Endometrial microvascular endothelial cells (primary cell): ENCODE measurements around the gene CDR2. TPM values are rescaled to one million over a fixed set of nuclear protein-coding genes. Genes with fewer than 3 reads are reported as not detected.
"Not testable (repeated sequence)": the region's sequence is repeated elsewhere in the genome, so short reads cannot be mapped to it uniquely, and the experiment has no call there.

ENCODE experiments used
- in situ Hi-C: cut with HindIII; loops from 2 replicates; pipeline ENCODE4 v1.10.0; 2017; ENCODE audit warnings: low sequenced_read_pairs, low pct_unique_long_range_greater_than_20kb; ENCODE audit errors: inconsistent ontology term
- total RNA-seq: library from RNA; depleted of rRNA; stranded (reverse); fragments of >200 nt; gene quantifications from one replicate; pipeline ENCODE4 v1.2.3, GENCODE V29; 2015; ENCODE audit errors: inconsistent ontology term

The CDR2 gene
- total RNA-seq, 1 donor from 2014 or later: 28.6 TPM

DNA sequence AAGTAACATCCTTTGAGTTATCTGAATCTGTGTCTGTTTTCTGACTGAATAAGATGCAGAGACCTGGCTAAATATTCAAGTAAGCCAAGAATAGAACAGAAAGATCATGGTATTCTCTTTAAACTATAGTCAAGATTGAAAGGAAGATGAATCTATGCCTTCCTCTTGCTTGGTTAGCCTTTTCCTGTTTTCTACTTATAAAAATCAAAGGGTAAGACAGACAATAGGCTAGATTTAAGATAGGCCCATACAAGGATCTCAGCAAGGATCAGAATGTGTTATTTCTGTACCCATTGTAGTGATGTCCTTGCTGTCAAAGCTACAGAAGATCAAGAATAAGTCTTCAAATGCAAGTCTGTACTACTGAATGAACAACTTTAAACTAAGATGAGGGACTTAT, 7.0 kb upstream of the CDR2 start:
- in situ Hi-C loops: no loop called here

- in situ Hi-C loops: no loop called here
Observed at GRCh38 chr16:22380529-22380928, 6.1 kb upstream of the CDR2 start.

DNA sequence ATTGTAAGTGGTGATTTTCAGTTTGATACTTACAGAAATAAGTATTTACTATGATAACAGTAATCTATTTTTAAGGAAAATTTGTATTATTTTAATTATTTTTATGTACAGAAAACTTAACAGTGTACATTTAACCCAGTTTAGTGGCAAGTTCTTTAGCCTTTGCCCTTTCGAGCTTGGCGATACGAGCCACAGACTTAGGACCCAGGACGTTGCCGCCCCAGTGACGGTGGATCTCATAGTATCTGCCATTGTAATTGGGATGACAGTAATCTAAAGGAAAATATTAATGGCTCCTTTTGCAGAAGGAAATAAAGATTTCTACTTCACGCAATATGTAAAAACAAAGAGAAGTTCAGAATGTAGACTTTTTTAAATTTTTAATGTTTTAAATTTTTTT, 5.2 kb upstream of the CDR2 start:
- in situ Hi-C loops: no loop called here

- in situ Hi-C loops: no loop called here
Observed at GRCh38 chr16:22375963-22376640, 1.7 kb upstream of the CDR2 start.

DNA sequence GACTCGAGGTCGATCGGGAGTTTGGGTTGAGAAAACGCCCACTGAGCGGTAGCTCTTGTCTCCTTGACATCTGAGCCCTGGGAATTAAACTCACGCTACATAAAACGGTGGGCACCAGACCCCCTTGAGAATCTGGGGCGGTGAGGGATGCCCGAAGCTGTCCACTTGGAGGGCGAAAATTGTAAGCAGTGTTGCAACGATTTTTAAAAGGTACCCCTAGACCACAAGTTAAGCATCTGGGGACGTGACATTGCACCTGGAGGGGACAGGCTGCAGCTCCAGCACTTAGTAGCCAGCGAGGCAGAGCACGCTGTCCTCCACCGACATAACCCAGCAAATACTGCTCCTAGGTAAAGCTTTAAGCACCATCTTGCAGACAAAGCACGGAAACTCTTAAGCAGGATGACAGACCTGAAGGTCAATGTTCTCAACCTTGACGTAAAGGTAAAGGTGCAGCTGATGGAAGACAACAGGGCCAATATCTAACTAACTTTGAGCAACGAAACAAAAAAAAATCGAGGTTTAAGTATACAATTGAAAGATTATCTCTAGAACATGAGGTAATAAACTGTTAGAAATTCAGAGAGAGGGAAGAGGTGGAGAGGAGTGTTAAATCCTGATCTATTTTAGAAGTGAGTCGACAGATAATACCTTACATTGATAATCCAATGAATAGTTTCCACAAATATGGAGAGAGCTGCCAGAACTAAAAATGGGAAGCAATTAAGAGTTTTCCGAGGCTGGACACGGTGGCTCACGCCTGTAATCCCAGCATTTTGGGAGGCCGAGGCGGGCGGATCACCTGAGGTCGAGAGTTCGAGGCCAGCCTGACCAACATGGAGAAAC, 921 bp upstream of the CDR2 start:
- in situ Hi-C loops: no loop called here

DNA sequence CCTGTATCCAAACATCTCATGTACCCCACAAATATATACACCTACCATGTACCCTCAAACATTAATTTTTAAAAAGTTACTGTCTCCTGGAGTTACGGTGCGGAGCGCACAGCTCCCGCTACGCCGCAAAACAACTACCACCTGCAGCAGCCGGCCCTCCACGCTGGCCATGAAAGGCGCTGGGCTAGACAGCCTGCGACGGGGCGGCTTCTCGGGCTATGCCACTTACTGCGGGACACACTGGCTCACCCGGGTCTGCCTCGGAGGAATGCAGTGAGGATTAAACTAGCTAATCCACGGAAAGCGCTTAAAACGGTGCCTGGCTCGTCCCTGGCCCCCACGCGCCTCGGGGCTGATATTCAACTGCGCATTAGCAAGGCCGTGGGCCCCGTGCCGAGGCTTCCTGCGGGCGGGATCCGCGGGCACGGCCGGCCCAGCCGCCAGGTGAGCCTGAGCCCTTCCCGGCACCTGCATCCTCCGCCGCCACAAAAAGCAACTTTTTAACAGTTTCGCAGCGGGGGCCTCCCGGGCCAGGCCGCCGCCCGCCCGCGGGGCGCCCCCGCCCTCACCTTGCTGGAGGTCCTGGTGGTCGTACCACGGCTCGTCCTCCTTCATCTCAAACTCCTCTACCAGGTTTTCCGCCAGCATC, 633 bp downstream of the CDR2 start:
- in situ Hi-C loops: no loop called here

GRCh38 chr16:22372882-22373661, 1.3 kb downstream of the CDR2 start:
- in situ Hi-C loops: no loop called here

GRCh38 chr16:22370038-22370820, 4.2 kb downstream of the CDR2 start:
- in situ Hi-C loops: no loop called here

DNA sequence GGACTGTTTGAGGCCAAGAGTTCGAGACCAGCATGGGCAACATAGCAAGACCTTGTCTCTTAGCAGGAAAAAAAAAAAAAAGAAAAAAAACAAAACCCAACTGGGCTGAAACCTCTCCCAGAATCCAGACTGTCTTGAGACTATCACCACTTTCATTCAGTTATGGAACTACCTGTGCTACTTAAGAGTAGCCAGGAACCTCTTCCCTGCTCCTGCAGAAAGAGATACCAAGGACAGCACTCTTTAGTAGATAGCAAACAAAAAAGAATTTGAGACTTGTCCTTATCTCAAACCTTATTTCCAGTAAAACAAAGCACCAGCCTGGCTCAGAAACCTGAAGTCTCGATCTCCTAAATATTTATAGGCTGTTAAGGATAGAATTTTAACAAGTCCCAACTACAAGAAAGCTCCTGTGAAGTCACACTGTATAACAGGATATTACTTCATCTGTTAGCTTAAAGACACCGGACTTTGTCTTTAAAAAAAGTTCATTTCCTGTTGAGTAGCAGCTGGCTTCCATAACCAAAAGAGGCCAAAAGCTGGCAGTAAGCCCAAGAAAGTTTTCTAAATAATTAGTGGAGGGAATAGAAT, 5.1 kb downstream of the CDR2 start:
- in situ Hi-C loops: no loop called here

GRCh38 chr16:22368200-22368826, 6.1 kb downstream of the CDR2 start:
- in situ Hi-C loops: not testable (repeated sequence)

GRCh38 chr16:22366889-22367288, 7.5 kb downstream of the CDR2 start:
- in situ Hi-C loops: no loop called here

DNA sequence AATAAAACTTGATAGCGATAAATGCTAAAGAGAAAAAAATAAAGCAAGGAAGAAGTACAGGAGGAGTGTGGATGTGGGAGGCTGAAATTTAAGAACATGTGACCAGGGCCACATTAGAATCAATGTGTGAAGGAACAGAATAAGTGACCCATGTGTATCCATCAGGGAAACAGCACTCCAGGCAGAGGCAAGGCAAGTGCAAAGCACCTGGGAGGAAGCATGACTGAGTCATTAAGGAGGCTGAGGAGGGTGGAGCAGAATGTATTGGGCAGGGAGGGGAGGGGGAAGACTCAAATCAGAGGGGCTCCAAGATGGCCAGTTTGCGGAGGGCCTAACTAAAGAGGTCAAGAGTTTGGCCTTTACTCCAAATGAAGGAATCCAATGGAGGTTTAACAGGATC, 8.0 kb downstream of the CDR2 start:
- in situ Hi-C loops: no loop called here

DNA sequence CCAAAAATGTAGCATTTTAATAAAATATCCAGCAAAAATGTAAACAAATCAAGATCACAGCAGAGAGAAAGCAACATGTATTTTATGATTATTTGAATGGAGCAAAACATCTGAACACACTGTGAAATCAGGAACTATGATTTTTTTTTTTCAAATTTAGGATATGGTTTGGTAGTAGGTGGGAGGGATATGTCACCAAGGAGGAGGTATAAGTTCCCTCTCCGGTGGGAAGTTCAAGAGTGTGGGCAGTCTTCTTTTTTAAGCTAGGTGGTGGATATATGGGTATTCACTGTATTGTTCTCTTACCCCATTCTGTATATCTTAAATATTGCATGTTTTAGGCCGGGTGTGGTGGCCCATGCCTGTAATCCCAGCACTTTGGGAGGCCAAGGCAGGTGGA, 10.2 kb downstream of the CDR2 start:
- in situ Hi-C loops: no loop called here

DNA sequence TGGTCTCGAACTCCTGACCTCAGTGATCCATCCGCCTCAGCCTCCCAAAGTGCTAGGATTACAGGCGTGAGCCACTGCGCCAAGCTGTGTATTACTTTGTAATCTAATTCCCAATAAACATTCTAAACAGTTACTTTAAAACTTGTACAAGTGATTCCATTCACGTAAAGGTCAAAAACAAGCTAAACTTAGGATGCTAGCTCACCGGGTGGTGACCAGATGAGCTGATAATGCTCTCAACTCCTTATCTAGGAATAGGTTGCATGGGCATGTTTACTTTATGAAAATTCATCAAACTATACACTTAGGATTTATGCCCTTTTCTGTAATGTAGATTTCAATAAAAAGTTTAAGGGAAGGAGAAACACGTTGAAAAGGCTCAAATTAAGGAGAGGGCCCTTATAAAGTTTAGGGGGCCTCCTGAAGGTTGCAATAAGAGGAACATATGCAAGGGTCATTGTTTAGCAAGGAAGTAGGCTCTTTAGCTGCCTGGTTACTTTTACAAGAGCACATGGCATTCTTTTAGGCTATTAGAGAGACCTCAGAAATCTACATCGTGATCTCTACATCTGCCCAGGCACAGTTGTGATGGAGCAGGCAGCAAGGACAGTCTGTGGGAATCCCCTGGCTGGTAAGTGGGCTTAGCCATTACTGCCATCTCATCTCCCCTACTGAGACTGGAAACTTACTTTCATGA, 13.3 kb downstream of the CDR2 start:
- in situ Hi-C loops: no loop called here

DNA sequence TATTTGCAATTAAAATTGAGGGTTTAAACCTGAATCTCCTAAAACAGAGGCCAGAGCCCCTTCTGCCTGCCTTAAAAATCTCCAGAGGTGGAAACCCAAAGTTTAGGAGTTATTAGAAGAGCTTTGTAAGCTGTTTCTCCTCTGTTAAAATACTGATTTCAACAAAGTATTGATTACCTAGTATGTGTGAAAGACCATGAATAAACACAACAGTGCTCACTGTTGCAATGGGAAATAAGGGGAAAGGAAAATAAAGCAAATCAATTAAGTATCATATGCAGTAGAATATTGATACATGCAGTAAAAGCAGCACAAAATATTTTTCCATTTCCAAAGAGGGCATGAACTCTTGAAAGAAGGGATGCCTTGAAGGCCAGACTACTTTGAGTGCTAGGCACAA, 14.7 kb downstream of the CDR2 start:
- in situ Hi-C loops: no loop called here

DNA sequence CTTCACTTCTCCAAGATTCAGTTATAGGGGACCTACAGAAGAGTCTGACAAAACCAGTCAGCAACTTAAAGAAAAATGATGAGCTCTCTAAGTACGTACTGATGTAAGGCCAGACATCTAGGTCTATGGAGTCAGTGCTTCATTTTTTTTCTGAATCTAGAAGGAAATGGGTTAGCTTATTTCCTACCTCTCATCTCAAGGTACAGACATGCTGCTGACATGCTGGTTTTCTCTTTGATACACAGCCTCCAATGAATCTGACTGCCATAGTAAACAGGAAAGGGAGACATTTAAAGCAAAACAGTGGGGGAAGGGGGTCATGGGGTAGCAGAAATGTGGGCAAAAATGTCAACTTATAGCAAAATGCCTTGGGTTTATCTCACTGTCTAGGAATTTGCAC, 16.4 kb downstream of the CDR2 start:
- in situ Hi-C loops: no loop called here

GRCh38 chr16:22357635-22357971, 16.8 kb downstream of the CDR2 start:
- in situ Hi-C loops: no loop called here
